ENCODE results near the gene ATP5F1C. TPM values are rescaled to one million over a fixed set of nuclear protein-coding genes. Genes with fewer than 3 reads are reported as not detected.
"Not testable (repeated sequence)": the region's sequence is repeated elsewhere in the genome, so short reads cannot be mapped to it uniquely, and the experiment has no call there.

ATP5F1C gene
- total RNA-seq, result 100 to 1,000 TPM; 260 to 297 (median 260) TPM

DNA sequence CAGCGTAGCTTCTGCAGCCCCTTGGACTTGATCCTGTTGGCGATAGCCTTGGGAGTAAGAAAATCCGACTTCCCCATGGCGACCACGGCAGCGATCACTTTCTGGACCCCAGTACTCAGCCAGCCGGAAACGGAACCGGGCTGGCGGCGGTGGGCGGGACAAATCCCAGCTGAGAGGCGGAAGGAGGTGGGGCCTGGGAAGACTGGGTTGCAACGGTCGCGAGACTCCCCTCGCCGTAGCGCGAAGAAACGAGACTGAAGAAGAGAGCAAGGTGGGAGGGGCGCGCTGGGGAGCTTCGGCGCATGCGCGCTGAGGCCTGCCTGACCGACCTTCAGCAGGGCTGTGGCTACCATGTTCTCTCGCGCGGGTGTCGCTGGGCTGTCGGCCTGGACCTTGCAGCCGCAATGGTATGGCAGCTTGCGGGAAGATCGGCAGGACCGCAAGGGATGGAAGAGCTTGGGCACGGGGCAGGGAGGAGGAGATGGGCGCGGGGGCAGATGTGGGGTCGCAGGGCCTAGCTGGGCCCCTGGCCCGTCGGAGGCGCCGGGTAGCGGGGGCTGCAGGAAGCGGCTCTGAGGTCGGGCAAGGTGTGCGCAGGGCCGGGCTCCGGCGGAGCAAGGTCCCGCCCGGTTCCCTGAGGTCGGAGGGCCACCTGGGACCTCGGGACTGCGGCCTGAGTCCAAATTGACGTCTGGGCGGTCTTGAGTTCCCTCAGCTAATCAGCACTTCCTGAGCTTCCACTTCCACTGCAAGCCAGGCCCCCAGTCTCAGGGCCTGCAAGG, at the start of gene ATP5F1C, which contains the start of gene KIN:
Gene ATP5F1C, plus strand, starts transcription at position 321 of the 782 bp plus-strand sequence. Its CDS starts 31 bp downstream, at position 352.
Gene KIN, minus strand, starts transcription at position 137 of the 782 bp plus-strand sequence. Its CDS starts 60 bp downstream, at position 77.
- ATAC-seq, result peak; percentile 96
- Mint-ChIP-seq H3K4me3 (no peak within 1 kb of the TSS), H3K4me1 (ENCODE audit: low read depth) (peaks cover 55% of the 10 kb centered on the region), H3K36me3 (ENCODE audit: insufficient read depth) (peaks cover 24% of the 10 kb centered on the region), H3K27me3 (ENCODE audit: low read depth) (no peaks in the 10 kb centered on the region), H3K9me3 (no peaks in the 10 kb centered on the region)
- DNase-seq, result peak; percentile 96

DNA sequence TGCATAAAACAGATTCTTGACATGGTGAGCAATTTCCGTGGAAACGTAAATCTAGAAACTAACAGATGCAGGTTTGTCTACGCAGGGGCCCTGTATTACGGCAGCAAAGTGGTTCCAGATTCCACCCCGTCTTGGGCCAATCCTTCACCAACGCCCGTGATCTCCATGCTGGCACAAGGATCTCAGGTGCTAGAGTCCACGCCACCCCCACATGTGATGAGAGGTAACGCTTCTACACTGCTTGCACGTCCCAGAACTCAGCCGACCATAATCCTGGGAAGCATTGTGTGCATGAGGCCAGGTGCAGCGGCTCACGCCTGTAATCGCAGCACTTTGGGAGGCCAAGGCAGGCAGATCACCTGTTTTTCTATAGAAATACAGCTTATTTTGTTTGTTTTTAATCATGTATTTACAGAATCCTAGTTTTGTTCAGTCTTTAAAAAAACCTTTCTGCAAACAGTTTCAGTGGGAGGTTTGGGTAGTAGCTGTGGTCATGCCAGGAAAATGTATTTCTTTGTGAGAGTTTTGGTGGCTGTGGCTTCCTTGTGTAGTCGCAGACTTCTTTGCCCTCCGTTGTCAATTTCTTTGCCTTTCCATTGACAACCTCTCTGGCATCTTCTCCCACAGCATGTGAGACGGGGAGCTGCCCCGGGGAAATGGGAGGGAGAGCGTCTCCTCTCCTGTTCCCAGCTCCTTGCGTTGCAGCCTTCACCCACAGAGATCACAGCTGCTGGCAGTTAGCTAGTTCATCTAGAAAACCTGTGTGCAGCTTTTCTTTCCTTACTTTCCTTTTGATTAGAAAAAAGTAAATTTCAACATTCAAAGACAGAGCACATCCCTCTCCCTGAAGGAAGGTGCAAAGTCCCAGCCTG, 49.2 kb upstream of the ATP5F1C start:
- no peaks in the 10 kb centered on the region for H3K9me3 Mint-ChIP-seq
- ATAC-seq (no peak), DNase-seq (no peak)
- H3K27me3 Mint-ChIP-seq (ENCODE audit: low read depth), result peaks cover 2% of the 10 kb centered on the region
- no peak overlapping the region for H3K4me3 Mint-ChIP-seq
- H3K36me3 Mint-ChIP-seq (ENCODE audit: insufficient read depth), result peaks cover 1% of the 10 kb centered on the region
- H3K4me1 Mint-ChIP-seq (ENCODE audit: low read depth), result no peaks in the 10 kb centered on the region

DNA sequence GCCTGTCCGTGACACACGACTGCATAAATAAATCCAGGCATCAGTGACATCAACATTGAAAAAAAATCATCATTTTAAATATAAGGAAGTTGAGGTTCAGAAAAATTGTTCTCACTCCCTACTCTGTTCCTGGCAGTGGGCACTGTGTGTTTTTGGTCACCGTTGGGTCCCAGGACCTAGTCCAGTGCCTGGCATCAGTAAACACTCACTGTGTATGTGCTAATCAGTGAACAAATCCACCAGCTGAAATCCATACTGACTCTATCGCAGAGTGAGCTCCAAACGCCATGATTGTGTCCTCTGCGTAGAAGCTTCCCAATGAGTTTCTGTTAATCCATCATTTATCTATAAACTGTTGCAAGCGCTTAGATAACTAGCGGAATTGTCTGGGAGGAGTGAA, 43.7 kb upstream of the ATP5F1C start:
- ATAC-seq, result no peak
- Mint-ChIP-seq H3K36me3 (ENCODE audit: insufficient read depth) (peaks cover 1% of the 10 kb centered on the region), H3K9me3 (no peaks in the 10 kb centered on the region), H3K4me1 (ENCODE audit: low read depth) (no peaks in the 10 kb centered on the region), H3K4me3 (no peak overlapping the region), H3K27me3 (ENCODE audit: low read depth) (no peaks in the 10 kb centered on the region)
- DNase-seq, result no peak

DNA sequence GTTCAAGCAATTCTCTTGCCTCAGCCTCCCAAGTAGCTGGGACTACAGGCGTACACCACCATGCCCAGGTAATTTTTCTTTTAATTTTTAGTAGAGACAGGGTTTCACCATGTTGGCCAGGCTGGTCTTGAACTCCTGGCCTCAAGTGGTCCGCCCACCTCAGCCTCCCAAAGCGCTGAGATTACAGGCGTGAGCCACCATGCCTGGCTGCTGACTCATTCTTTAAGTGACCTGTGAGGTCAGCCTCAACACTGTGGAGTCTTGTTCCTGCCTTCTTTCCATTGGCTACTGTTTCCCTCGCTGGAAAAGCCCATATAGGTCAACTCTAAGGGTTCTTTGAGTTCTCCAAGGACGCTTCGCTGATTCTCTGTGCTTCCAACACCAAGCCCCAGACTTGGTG, 39.3 kb upstream of the ATP5F1C start:
- ATAC-seq; DNase-seq; H3K9me3 Mint-ChIP-seq; H3K4me1 Mint-ChIP-seq (ENCODE audit: low read depth); H3K27me3 Mint-ChIP-seq (ENCODE audit: low read depth); H3K4me3 Mint-ChIP-seq: not testable (repeated sequence)
- H3K36me3 Mint-ChIP-seq (ENCODE audit: insufficient read depth), result peaks cover 15% of the 10 kb centered on the region

DNA sequence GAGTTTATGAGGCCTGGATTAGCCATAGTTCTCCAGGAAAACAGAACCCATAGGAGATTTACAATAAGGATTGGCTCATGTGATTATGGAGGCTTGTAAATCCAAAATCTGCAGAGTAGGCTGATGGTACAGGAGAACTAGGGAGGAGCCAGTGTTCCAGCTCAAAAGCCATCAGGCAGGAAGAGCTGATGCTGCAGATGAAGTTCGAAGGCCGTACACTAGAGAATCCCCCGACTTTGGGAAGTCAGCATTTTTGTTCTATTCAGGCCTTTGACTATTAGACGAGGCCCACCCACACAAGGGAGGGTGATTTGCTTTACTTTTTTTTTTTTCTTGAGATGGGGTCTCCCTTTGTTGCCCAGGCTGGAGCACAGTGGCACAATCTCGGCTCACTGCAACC, 37.8 kb upstream of the ATP5F1C start:
- H3K36me3 Mint-ChIP-seq (ENCODE audit: insufficient read depth), result peaks cover 24% of the 10 kb centered on the region
- DNase-seq, result no peak
- H3K4me3 Mint-ChIP-seq, result no peak overlapping the region
- no peak for ATAC-seq
- no peaks in the 10 kb centered on the region for H3K9me3 Mint-ChIP-seq
- no peaks in the 10 kb centered on the region for H3K27me3 Mint-ChIP-seq (ENCODE audit: low read depth)
- no peaks in the 10 kb centered on the region for H3K4me1 Mint-ChIP-seq (ENCODE audit: low read depth)

DNA sequence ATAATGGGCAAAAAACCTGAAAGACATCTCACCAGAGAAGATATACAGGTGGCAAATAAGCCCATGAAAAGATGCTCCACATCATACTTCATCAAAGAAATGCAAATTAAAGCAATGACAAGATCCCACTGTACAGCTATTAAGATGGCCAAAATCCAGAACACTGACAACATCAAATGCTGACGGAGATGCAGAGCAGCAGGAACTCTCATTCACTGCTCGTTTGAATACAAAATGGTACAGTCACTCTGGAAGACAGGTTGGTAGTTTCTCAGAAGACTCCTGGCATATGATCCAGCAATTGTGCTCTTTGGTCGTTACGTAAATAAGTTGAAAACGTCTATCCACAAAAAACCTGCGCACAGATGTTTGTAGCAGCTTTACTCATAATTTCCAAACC, 35.7 kb upstream of the ATP5F1C start:
- H3K27me3 Mint-ChIP-seq (ENCODE audit: low read depth), result no peaks in the 10 kb centered on the region
- H3K36me3 Mint-ChIP-seq (ENCODE audit: insufficient read depth), result peaks cover 28% of the 10 kb centered on the region
- H3K4me1 Mint-ChIP-seq (ENCODE audit: low read depth), result no peaks in the 10 kb centered on the region
- no peak overlapping the region for H3K4me3 Mint-ChIP-seq
- no peaks in the 10 kb centered on the region for H3K9me3 Mint-ChIP-seq
- ATAC-seq (no peak), DNase-seq (no peak)

DNA sequence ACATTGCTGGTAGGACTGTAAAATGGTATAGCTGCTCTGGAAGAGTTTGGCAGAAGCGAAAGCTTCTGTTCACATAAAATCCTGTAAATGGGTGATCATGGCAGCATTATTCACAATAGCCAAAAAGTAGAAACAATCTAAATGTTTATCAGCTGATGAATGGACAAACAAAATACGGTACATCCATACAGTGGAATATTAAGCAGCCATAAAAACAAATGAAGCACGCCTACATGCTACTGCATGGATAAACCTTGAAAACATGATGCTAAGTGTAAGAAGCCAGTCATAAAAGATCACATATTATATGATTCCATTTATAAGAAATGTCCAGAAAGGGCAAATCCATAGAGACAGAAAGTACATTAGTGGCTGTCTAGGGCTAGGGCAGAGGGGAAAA, 32.9 kb upstream of the ATP5F1C start:
- H3K9me3 Mint-ChIP-seq, result no peaks in the 10 kb centered on the region
- DNase-seq (no peak), ATAC-seq (no peak)
- no peak overlapping the region for H3K4me3 Mint-ChIP-seq
- peaks cover 40% of the 10 kb centered on the region for H3K36me3 Mint-ChIP-seq (ENCODE audit: insufficient read depth)
- H3K27me3 Mint-ChIP-seq (ENCODE audit: low read depth), result no peaks in the 10 kb centered on the region
- no peaks in the 10 kb centered on the region for H3K4me1 Mint-ChIP-seq (ENCODE audit: low read depth)

DNA sequence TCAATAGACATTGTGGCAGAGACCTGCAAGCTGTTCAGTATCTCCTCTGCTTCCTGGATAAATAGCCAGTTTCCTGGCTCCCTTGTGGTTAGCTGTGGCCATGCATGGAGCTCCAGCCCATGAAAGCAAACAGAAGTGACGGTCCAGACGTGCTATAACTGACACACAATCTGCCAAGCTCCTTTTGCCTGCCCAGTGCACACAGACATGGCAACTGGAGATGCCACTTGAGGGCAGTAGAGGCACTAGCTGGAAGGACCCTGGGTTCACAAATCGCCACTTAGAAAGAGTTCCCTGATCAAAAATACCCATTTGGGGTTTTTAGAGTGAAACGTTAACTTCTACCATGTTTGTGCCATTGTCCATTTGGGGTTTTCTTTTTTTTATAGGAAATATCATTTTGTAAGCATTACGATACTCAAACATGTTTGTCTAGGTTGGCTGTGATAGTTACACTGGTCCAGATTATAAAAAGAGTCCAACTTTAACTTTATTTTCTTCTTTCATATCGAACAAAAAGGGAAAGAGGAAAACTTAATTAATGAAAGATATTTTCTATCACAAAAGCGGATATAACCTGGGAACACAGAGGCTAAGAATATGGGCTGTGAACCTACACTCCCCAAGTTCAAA, 31.5 kb upstream of the ATP5F1C start:
- ATAC-seq (no peak), DNase-seq (no peak)
- H3K36me3 Mint-ChIP-seq (ENCODE audit: insufficient read depth), result peaks cover 47% of the 10 kb centered on the region
- no peak overlapping the region for H3K4me3 Mint-ChIP-seq
- no peaks in the 10 kb centered on the region for H3K4me1 Mint-ChIP-seq (ENCODE audit: low read depth)
- no peaks in the 10 kb centered on the region for H3K9me3 Mint-ChIP-seq
- no peaks in the 10 kb centered on the region for H3K27me3 Mint-ChIP-seq (ENCODE audit: low read depth)

DNA sequence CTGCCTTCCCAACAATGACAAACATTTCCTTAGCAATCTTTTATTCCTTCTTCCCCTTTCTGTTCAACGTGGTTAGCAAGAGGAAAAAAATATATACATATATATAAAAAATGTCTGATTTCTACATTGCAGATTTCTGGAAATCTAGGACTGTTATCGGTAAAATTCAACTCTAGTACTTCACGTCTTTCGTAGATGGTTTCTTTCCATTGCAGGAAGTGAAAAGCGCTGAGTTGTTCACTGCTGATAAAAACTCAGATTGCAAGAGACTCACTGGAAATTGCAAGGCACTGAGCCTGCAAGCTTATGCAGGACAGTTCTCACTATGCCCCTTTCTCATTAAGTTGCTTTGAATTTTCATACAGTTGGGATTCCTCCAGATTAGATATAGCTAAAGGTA, 24.0 kb upstream of the ATP5F1C start:
- no peak for DNase-seq
- no peaks in the 10 kb centered on the region for H3K4me1 Mint-ChIP-seq (ENCODE audit: low read depth)
- no peak for ATAC-seq
- no peaks in the 10 kb centered on the region for H3K27me3 Mint-ChIP-seq (ENCODE audit: low read depth)
- no peak overlapping the region for H3K4me3 Mint-ChIP-seq
- peaks cover 39% of the 10 kb centered on the region for H3K36me3 Mint-ChIP-seq (ENCODE audit: insufficient read depth)
- H3K9me3 Mint-ChIP-seq, result no peaks in the 10 kb centered on the region

DNA sequence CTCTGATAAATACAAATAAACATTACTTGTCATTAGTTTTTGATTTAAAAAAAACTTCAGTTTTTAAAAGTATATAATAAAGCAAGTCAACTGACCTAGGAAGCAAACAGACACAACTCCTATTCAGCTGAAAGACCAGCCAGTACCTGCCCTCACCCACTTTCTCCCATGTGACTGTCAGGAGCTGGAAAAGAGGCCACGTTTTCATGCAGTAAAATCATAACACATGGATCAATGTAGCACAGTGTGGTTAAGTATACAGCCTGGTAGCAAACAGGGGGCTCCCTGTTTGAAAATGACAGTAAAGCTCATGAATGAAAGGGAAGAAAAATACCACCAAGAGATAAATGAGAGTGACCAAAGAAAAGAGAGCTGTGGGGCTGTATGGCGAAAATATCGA, 21.7 kb upstream of the ATP5F1C start:
- H3K36me3 Mint-ChIP-seq (ENCODE audit: insufficient read depth), result peaks cover 38% of the 10 kb centered on the region
- H3K27me3 Mint-ChIP-seq (ENCODE audit: low read depth), result no peaks in the 10 kb centered on the region

DNA sequence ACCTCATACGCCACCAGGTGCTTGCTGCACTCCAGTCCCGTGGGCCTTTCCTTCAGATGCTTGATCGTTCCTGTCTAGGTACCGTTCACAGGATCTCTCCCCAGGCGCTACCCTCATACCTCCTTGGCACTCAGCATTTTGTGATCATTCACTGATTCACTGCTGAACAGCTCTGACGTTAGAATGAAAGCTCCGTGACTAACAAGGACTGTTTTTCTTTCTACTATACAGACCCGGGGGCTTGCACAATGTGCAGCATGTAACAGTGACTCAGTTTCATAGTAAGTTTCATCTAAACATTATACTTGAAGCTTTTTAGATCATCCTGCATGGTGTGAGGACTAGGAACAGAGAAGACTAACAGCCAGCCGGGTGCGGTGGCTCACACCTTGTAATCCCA, 20.8 kb upstream of the ATP5F1C start:
- DNase-seq (no peak), ATAC-seq (no peak)
- H3K36me3 Mint-ChIP-seq (ENCODE audit: insufficient read depth), result peaks cover 40% of the 10 kb centered on the region
- no peaks in the 10 kb centered on the region for H3K4me1 Mint-ChIP-seq (ENCODE audit: low read depth)
- no peaks in the 10 kb centered on the region for H3K9me3 Mint-ChIP-seq
- H3K27me3 Mint-ChIP-seq (ENCODE audit: low read depth), result no peaks in the 10 kb centered on the region
- H3K4me3 Mint-ChIP-seq, result no peak overlapping the region

More for the DNA sequence above, 21.7 kb upstream of the ATP5F1C start:
- Mint-ChIP-seq H3K4me1 (ENCODE audit: low read depth) (no peaks in the 10 kb centered on the region), H3K4me3 (no peak overlapping the region), H3K9me3 (no peaks in the 10 kb centered on the region)
- ATAC-seq (no peak), DNase-seq (no peak)

DNA sequence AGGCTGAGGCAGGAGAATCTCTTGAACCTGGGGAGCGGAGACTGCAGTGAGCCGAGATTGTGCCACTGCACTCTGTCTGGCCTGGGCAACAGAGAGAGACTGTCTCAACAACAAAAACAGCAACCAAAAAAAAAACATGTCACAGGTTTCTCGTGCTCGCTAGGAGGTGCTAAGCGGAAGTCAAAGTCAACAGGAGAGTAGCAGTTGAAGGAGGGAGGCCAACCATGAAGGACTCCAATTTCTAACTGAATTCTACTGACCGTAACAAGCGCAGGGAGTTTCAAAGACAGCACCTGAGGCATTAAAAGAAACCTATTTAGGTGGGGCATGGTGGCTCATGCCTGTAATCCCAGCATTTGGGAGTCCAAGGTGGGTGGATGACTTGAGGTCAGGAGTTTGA, 19.6 kb upstream of the ATP5F1C start:
- DNase-seq (no peak), ATAC-seq (no peak)
- Mint-ChIP-seq H3K9me3 (no peaks in the 10 kb centered on the region), H3K4me3 (no peak overlapping the region), H3K27me3 (ENCODE audit: low read depth) (no peaks in the 10 kb centered on the region), H3K4me1 (ENCODE audit: low read depth) (no peaks in the 10 kb centered on the region), H3K36me3 (ENCODE audit: insufficient read depth) (peaks cover 41% of the 10 kb centered on the region)

DNA sequence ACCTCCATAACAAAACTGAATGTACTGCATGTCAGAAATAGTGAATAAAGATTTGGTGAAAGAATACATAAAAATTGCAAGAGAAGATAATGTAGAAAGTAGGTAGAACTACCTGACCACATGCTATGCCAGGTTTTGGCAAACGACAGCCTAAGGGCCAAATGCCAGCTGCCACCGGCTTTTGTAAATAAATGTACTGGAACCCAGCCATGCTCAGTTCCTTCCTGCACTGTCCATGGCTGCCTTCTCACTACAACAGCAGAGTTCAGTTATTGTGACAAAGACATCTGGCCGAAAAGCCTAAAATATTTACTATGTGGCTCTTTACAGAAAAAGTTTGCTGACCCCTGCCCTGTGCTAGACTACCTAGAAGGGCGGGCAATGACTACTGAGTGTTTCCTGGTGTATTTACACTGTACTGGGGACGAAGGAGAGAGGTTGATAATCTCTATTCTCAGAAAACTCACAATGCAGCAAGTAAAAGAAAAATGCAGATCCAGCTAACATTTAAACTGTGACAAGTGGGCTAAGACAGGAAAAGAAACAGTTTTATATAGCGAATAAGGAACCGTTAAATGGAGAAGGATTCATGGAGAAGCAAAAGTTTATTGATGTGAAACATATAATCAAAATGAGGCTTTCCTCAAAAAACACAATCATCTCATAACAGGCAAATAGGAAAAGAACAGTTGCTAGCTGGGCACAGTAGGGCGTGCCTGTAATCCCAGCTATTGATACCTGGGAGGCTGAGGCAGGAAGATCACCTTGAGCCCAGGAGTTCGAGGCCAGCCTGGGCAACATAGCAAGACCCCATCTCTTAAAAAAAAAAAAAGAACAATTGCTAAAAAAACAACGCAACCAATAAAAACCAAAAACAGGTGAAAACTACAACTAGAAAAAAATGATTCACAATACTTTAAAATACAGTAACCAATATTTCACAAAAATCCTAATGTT, 13.9 kb upstream of the ATP5F1C start:
- DNase-seq (no peak), ATAC-seq (no peak)
- Mint-ChIP-seq H3K4me1 (ENCODE audit: low read depth) (no peaks in the 10 kb centered on the region), H3K4me3 (no peak overlapping the region), H3K36me3 (ENCODE audit: insufficient read depth) (peaks cover 48% of the 10 kb centered on the region), H3K27me3 (ENCODE audit: low read depth) (no peaks in the 10 kb centered on the region), H3K9me3 (no peaks in the 10 kb centered on the region)

Measured in activated T-cell treated with anti-CD3 and anti-CD28 coated beads, Interleukin-2, amount 50 U/mL, for 4 hours (primary cell).